Renal cortex interstitium (tissue), 11 donors: ENCODE results near the gene SOD2. TPM values are rescaled to one million over a fixed set of nuclear protein-coding genes. Genes with fewer than 3 reads are reported as not detected.
A peak's percentile ranks its signal among the peaks of the same experiment; 100 is the strongest.
"Not testable (repeated sequence)": the region's sequence is repeated elsewhere in the genome, so short reads cannot be mapped to it uniquely, and the experiment has no call there.

Experiments used
- DNase-seq, 11 donors: peaks; one replicate each; pipeline ENCODE4 v3.0.0-alpha.2; 2013; ENCODE audit warnings: low read depth in 9 of 11, low spot score in 4 of 11; ENCODE audit errors: extremely low read depth in 1 of 11
- polyA plus RNA-seq, 3 donors: library from polyadenylated mRNA; unstranded; fragments of 120-200 nt; gene quantifications; one replicate each; pipeline ENCODE4 v1.2.1, GENCODE V29; 2013; ENCODE audit not compliant: insufficient read length in 3 of 3

The SOD2 gene
- polyA plus RNA-seq, 3 donors: 107 to 124 (median 114) TPM

GRCh38 chr6:159722655-159723054 lies 29.6 kb upstream of the SOD2 start:
- DNase-seq: no peak

GRCh38 chr6:159721981-159722380 lies 28.9 kb upstream of the SOD2 start:
- not testable (repeated sequence) for DNase-seq

GRCh38 chr6:159720708-159721107 lies 27.7 kb upstream of the SOD2 start:
- DNase-seq: peak in 2 of 11 donors; percentile 9 to 35

- DNase-seq: no peak
Observed at GRCh38 chr6:159719287-159719686, 26.2 kb upstream of the SOD2 start.

GRCh38 chr6:159718634-159719033 lies 25.6 kb upstream of the SOD2 start:
- DNase-seq: no peak

GRCh38 chr6:159716247-159717096 lies 23.4 kb upstream of the SOD2 start:
- DNase-seq: no peak

GRCh38 chr6:159715605-159716004 lies 22.6 kb upstream of the SOD2 start:
- no peak for DNase-seq

GRCh38 chr6:159715166-159715565 lies 22.1 kb upstream of the SOD2 start:
- DNase-seq: no peak

GRCh38 chr6:159714404-159714803 lies 21.4 kb upstream of the SOD2 start:
- DNase-seq: no peak

GRCh38 chr6:159713984-159714383 lies 20.9 kb upstream of the SOD2 start:
- DNase-seq: no peak

GRCh38 chr6:159712389-159712788 lies 19.3 kb upstream of the SOD2 start:
- DNase-seq: not testable (repeated sequence)

- DNase-seq: not testable (repeated sequence)
Observed at GRCh38 chr6:159710603-159711002, 17.6 kb upstream of the SOD2 start.

- DNase-seq: no peak
Observed at GRCh38 chr6:159701413-159701999, 8.5 kb upstream of the SOD2 start.

GRCh38 chr6:159700970-159701369 lies 7.9 kb upstream of the SOD2 start:
- no peak for DNase-seq

- DNase-seq: no peak
Observed at GRCh38 chr6:159695984-159696383, 2.9 kb upstream of the SOD2 start.

GRCh38 chr6:159693894-159694545 lies 979 bp upstream of the SOD2 start:
- no peak for DNase-seq

GRCh38 chr6:159692303-159693127 lies 526 bp downstream of the SOD2 start:
- no peak for DNase-seq

GRCh38 chr6:159691963-159692287 lies 1.1 kb downstream of the SOD2 start:
- DNase-seq: no peak

- peak in 6 of 11 donors; percentile 36 to 71 (median 50) for DNase-seq
Observed at GRCh38 chr6:159691133-159691962, 1.7 kb downstream of the SOD2 start.
